ENCODE measurements around the gene ZNF483. TPM values are rescaled to one million over a fixed set of nuclear protein-coding genes. Genes with fewer than 3 reads are reported as not detected.
A peak's percentile ranks its signal among the peaks of the same experiment; 100 is the strongest.

The ZNF483 gene
- total RNA-seq, 1 experiment from 2014 or later, result 4.8 TPM

GRCh38 chr9:111599955-111600343 is 75.0 kb downstream of the ZNF483 start:
- no TSS peak for BruUV-seq (replicated peaks)
- no peak for TF ChIP-seq TCF7L2 (IDR thresholded peaks at IDR 0.05; ENCODE audit: low read depth, low read length)
- no peak for TF ChIP-seq POLR2AphosphoS5 (IDR thresholded peaks at IDR 0.05; ENCODE audit: low read depth, low read length)
- TF ChIP-seq CTCF (IDR thresholded peaks at IDR 0.05), result no peak
- TF ChIP-seq REST (IDR thresholded peaks at IDR 0.05; ENCODE audit: insufficient read depth in 1 of 2, low read depth in 2 of 2, low read length in 1 of 2), result no peak
- TF ChIP-seq SIN3A (IDR thresholded peaks at IDR 0.05; ENCODE audit: borderline replicate concordance, insufficient read depth, low read depth, low read length), result no peak
- DNase-seq (ENCODE audit: low read depth, low spot score), result no peak
- Histone ChIP-seq H3K4me3 (ENCODE audit: low read depth in 2 of 2, low read length in 2 of 2) (peak overlapping the region; percentile 69 to 86), H3K27ac (ENCODE audit: low read length) (peak overlapping the region; percentile 77; the same call in 1 of the 2 replicates), H3K27me3 (ENCODE audit: control insufficient read depth, insufficient read depth, low read length) (no peaks in the 10 kb centered on the region), H3K9me3 (ENCODE audit: control insufficient read depth, insufficient read depth, low read depth, low read length) (no peaks in the 10 kb centered on the region), H3K36me3 (ENCODE audit: control insufficient read depth, insufficient read depth, low read length) (peaks cover 11% of the 10 kb centered on the region), H3K4me1 (ENCODE audit: control insufficient read depth, insufficient read depth, low read length) (no peaks in the 10 kb centered on the region)
- ChIA-PET POLR2A (interaction anchor here (0.6 kb wide), 1 partner anchor 75 kb away, joined by 3 read pairs; the partner anchor contains the start of gene ZNF483), CTCF (no interaction called here)
- in situ Hi-C loops (cut with HindIII; ENCODE audit: low pct_unique_long_range_greater_than_20kb, low sequenced_read_pairs), result no loop called here
- ATAC-seq, result no peak; the same call in 1 of the 2 replicates
- intact Hi-C loops (cut with micrococcal nuclease; ENCODE audit: unreplicated experiment), result no loop called here

GRCh38 chr9:111601237-111602018 is 76.4 kb downstream of the ZNF483 start:
- DNase-seq (ENCODE audit: low read depth, low spot score) (no peak), ATAC-seq (no peak)
- TF ChIP-seq POLR2AphosphoS5 (IDR thresholded peaks at IDR 0.05; ENCODE audit: low read depth, low read length) (no peak), TCF7L2 (IDR thresholded peaks at IDR 0.05; ENCODE audit: low read depth, low read length) (no peak), REST (IDR thresholded peaks at IDR 0.05; ENCODE audit: insufficient read depth in 1 of 2, low read depth in 2 of 2, low read length in 1 of 2) (no peak), CTCF (IDR thresholded peaks at IDR 0.05) (no peak), SIN3A (IDR thresholded peaks at IDR 0.05; ENCODE audit: borderline replicate concordance, insufficient read depth, low read depth, low read length) (no peak)
- no peak overlapping the region for H3K27ac ChIP-seq (ENCODE audit: low read length)
- no peak overlapping the region for H3K4me3 ChIP-seq (ENCODE audit: low read depth in 2 of 2, low read length in 2 of 2)
- CTCF ChIA-PET, result no interaction called here
- in situ Hi-C loops (cut with HindIII; ENCODE audit: low pct_unique_long_range_greater_than_20kb, low sequenced_read_pairs) (no loop called here), intact Hi-C loops (cut with micrococcal nuclease; ENCODE audit: unreplicated experiment) (no loop called here)
- no peaks in the 10 kb centered on the region for H3K9me3 ChIP-seq (ENCODE audit: control insufficient read depth, insufficient read depth, low read depth, low read length)
- no peaks in the 10 kb centered on the region for H3K27me3 ChIP-seq (ENCODE audit: control insufficient read depth, insufficient read depth, low read length)
- no TSS peak for BruUV-seq (replicated peaks)
- POLR2A ChIA-PET, result no interaction called here
- H3K4me1 ChIP-seq (ENCODE audit: control insufficient read depth, insufficient read depth, low read length), result no peaks in the 10 kb centered on the region
- peaks cover 7% of the 10 kb centered on the region for H3K36me3 ChIP-seq (ENCODE audit: control insufficient read depth, insufficient read depth, low read length)
